NCI-H2196 treated with DMSO at 0.1 percent for 48 hours (cell line): Measurements from ENCODE around the gene PRAMEF7.
"Not testable (repeated sequence)": the region's sequence is repeated elsewhere in the genome, so short reads cannot be mapped to it uniquely, and the experiment has no call there.

Experiments used
- DNase-seq: peaks from one replicate; lab custom pipeline; 2025; ENCODE audit not compliant: unreplicated experiment; lab: John Stamatoyannopoulos, UW

Gene PRAMEF7

GRCh38 chr1:12916310-12916709, at the start of gene PRAMEF7:
TSS of gene PRAMEF7 (plus strand) at chr1:12916610. CDS start at chr1:12917693, 1,083 bp downstream.
- DNase-seq = not testable (repeated sequence)

GRCh38 chr1:12878453-12878852, 38.0 kb upstream of the PRAMEF7 start:
- DNase-seq = not testable (repeated sequence)

- DNase-seq = not testable (repeated sequence)
Measured at GRCh38 chr1:12886101-12886500, 30.3 kb upstream of the PRAMEF7 start, which contains the start of gene PRAMEF4. TSS of gene PRAMEF4 (minus strand) at chr1:12886201. CDS start at chr1:12883394, 2,807 bp downstream.

GRCh38 chr1:12898170-12898569, 18.2 kb upstream of the PRAMEF7 start, which contains the start of gene PRAMEF10:
TSS of gene PRAMEF10 (minus strand) at chr1:12898270. CDS start at chr1:12895847, 2,423 bp downstream.
- DNase-seq = not testable (repeated sequence)

GRCh38 chr1:12899186-12899585, 17.2 kb upstream of the PRAMEF7 start:
- not testable (repeated sequence) for DNase-seq

GRCh38 chr1:12903793-12904572, 12.4 kb upstream of the PRAMEF7 start:
- DNase-seq = not testable (repeated sequence)

- not testable (repeated sequence) for DNase-seq
Measured at GRCh38 chr1:12921749-12922148, 5.3 kb downstream of the PRAMEF7 start.

GRCh38 chr1:12924368-12924767, 8.0 kb downstream of the PRAMEF7 start:
- not testable (repeated sequence) for DNase-seq

- not testable (repeated sequence) for DNase-seq
Measured at GRCh38 chr1:12947480-12947879, 31.1 kb downstream of the PRAMEF7 start, which contains the start of gene PRAMEF6. TSS of gene PRAMEF6 (minus strand) at chr1:12947580. CDS start at chr1:12942518, 5,062 bp downstream.
